CD4-positive, alpha-beta T cell treated with Interleukin-4 for 1 hour (primary cell): Measurements from ENCODE around the gene NEDD9.

Experiments
- DNase-seq, 2 donors: peaks; one replicate each; pipeline ENCODE4 v3.0.0-alpha.2; 2020 to 2022

NEDD9 gene

DNA sequence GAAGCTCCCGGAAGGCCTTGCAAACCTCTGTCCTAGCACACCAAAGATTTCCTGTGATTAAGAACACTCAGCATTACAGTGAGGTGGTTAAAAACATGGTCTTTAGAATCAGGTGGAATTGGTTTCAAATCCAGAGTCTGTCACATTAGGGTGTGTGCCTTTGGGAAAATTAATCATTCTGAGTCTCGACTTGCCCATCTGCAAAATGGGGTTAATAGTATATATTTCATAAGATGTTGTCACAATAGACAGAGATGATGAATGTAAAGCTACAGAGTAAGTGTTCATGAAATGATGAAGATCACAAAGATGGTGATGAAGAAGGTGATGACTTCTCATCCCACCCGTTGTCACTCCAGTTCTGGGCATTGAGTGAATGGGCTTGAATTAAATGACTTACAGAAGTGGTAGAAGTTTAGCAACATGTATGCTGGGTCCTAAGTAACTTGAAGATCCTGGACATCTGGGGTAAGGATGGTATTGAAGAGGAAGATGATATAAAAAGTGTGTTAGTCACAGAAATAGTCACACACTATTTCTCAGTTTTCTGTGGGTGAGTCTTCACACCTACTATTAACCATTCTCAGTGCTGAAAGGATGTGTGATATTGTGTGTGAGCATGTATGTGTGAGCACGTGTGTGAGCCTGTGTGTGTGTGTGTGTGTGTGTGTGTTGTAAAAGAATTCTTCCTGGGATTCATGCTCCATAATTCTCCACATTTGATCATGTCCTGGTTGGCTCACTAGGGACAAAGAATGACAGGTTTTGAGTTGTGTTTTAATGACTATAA, 28.0 kb upstream of the NEDD9 start:
- peak in 1 of 2 donors; percentile 32 for DNase-seq

DNA sequence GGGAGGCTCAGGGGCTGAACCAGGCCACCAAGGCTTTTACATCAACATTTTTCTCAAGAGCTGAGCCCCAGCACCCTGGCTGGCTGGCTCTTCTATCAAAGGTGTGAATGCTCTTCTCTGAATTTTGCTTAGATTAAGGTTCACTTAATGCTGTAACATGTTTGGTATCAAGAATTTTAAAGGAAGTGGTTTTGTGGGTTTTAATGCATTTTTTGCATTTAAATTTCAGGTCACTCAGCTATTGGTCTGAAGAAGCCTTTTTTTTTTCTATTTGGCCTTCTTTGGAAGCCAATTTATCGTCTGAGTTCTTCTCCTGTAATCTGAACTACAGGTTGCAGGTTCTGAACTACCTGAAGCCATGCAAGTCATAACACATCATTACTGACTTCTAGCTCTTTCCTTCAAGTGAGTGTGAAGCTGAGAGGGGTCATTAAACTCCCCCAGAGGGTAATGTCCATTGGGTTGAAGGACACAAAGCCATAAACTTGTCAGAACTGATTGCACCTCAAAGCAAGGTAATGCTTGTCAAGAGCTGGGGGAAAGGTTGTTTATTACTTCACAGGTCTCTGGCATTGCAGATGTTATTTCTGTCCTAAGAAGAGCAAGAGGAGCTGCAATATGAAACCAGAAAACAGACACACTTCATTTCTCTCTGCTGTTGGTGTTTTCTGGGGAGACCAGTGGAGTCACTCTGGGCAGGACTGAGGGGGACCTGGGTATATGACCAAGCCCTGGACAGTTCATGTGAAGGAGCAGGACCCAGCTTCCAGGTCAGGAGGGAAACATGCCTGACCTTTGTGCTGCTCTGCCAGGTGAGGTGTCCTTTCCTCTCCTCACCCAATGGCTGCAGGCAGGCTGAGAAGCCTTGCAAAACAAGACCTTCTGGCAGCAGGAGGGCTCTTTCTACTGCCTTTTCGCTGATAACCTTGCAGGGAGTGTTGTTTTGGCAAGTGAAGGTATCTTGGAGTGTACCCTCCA, 26.1 kb upstream of the NEDD9 start:
- peak; percentile 63 to 84 for DNase-seq

DNA sequence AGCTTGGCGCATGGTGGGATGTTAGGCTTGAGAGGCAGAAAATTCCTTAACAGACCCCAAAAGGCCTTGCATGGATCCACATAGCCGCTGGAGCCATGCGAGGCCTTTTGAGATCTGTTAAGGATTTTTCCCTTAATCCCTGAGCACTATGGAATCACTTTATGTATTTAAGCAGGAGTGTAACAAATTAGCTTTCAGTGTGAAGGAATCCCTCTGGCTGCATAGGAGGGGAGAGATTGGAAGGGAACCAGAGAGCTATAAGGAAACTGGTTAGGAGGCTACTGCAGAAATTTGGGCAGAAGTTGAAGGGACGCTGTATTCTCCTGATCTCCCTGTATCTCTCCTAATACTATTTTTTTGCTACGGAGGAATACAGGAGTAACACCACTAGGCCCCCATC, 23.1 kb upstream of the NEDD9 start:
- DNase-seq = no peak

- no peak for DNase-seq
Measured at GRCh38 chr6:11253594-11253993, 21.1 kb upstream of the NEDD9 start.

DNA sequence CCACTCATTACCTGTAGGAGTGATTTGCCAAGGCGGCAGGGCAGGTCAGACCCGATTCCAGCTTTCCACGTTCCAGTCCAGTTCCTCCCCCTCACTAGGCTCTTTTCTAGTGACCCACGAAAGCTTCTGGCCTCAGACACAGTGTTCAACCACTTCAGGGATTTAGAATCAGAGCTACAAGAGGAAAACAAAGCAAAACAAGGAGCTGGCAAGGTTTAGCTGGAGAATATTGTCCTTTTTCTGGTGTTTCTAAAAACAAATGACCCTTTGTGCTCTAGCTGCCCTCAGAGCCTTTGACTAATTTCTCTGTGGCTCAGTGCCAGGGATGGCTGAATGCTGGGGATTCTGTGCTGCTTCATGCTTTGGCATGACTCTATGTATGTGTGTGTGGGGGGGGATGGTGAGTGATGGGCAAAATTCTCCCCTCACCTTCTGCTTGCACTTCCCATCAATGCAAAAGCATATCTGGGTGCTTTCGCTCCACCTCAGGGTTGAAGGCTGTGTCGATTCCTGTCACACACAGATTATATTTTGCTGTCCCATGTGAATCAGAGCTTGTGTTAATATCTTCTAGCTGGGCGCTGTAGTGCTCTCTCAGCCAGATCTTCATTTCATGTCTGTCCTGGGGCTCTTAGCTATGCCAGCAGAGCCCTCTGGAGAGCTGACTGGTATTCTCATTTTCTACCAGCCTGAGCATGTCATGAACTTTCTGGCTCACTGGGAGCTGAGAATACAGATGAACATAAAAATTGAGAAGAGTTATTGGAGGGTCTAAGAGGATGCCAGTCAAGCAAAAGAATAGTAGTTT, 19.3 kb upstream of the NEDD9 start:
- DNase-seq = no peak

GRCh38 chr6:11250108-11250507, 17.6 kb upstream of the NEDD9 start:
- no peak for DNase-seq

DNA sequence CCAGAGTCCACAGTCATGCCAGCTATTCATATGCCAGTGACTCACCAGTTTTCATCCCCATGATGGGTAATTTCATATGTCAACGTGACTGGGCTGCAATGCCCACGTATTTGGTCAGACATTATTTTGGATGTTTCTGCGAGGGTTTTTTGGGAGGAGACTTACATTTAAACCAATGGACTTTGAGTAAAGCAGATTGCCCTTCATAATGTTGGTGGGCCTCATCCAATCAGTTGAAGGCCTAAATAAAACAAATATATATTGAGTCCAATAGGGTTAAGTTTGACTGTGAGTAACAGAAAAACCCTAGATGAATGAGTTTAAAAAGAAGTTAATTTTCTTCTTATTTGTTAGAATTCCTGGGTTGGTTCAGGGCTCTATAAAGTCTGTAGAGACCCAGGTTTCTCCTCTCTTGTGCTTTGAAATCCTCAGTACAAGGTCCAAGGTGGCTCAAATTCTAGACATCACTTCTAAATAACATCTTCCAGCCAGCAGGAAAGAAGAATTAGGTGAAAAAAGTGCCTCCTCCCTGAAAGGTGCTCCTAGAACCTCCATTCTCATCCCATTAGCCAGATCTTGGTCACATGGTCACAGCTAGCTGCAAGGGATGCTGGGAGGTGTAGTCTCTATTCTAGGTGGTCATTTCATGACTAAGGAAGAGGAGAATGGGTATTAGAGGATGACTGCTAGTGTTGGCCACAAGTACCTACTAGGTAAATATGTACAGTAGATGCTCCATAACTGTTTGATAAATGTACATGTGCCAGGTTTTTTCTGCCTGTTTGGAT, 16.7 kb upstream of the NEDD9 start:
- DNase-seq = no peak

- no peak for DNase-seq
Measured at GRCh38 chr6:11246722-11247121, 14.3 kb upstream of the NEDD9 start.

DNA sequence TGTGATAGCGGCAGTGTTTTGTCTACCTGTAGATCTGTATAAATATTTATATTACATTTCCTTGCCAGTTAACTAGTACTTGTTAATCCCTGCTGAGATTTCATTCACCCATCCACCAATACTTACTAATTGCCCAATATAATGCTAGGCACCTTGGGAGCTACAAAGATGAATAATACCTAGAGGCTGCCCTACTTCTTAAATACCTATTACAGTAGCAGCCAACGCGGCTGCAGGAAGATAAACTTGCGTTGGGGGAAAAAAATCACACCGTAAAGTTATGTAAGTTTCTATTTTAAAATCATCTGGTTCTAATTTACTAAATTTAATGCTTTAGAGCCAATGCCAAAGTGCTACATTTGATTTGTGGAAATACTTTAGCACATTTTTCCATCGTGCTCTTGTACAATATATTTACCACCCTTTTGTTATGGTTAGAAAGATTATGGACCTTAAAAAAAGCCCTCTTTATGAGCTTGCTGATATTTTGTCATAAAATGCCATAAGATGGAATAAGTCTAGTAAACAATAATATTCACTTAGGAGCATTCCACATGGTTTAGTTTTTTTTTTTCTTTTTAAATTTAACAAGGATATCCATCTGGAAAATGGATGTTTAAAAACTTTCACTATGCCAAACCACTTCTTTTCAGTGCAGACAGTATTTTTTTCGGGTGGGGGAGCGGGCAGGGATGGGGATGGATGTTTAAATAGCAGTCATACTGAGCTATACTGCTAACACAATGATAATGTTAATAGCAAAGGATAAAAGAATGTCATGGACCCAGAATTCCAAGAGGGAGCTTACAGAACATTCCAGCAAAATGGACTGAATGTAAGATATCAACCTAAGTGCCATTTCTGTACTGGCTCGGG, 13.2 kb upstream of the NEDD9 start:
- no peak for DNase-seq

- DNase-seq = no peak
Measured at GRCh38 chr6:11244387-11245126, 12.1 kb upstream of the NEDD9 start.

- no peak for DNase-seq
Measured at GRCh38 chr6:11243861-11244260, 11.4 kb upstream of the NEDD9 start.

GRCh38 chr6:11242711-11243110, 10.2 kb upstream of the NEDD9 start:
- DNase-seq = no peak

DNA sequence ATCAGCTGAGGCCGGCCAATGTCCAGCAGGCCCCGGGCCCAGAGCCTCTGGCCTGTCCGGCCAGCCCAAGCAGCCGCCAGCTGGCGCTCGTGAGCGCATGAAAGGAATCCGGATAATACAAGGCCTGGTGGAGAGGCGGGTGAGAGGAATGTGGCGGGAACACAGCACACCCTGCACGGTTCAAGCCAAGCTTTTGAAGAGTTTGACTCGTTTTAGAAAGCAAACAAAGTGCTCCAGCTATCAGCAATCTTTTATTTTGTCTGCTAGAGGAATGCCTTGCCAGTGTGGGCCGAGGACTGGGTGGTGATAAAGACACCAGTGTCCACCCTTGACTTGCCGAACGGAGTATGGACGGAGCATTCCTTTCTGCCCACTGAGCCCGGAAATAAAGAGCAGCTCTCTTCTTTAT, 9.3 kb upstream of the NEDD9 start:
- DNase-seq = no peak

DNA sequence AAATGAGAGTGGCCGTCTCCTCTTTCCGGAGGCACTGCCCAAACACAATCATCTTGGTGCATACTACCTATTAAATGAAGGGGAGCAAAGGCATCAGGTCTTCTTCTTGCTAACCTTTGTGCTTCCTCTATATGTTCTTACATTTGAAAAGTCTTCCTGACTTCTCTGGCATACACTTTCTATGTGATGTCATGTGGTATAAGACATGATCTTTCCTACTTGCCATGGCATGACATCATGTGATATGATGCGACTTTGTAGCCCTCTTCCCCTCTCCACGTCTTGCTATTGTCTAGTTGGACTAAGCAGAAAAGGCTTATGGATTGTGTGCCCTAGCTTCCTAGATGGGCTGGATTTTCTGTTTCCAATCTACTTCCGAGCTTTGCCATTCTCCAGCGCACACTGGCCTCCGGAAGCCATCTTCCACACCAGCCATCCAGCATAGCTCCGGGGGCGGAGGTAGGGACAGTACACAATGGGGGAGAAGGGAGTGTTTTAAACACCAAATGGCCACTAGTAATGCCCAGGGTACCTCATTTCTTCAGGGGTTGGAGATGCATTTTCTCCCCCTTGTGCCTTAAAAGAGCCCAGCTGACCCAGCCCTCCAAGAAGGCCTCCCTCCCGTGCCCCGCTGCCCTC, 8.8 kb upstream of the NEDD9 start:
- no peak for DNase-seq

DNA sequence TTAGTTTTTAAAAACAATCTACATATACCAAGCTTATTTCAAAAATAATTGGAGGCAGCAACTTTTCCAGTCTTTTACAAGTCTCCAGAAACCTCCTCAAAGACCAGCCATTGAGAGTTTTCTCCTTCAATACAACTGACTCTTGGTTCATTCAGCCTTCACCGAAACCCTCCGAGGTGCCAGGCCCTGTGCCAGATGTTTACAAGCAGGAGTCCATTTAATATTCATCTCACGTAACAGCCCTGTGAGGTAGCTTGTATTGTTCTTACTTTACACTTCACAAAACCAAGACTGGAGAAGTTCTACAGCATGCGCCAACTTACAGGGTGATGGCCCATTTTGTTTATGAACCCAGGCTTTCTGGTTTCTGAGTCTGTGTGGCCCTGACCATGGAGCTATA, 5.5 kb upstream of the NEDD9 start:
- no peak for DNase-seq

- no peak for DNase-seq
Measured at GRCh38 chr6:11237428-11237827, 5.0 kb upstream of the NEDD9 start.

DNA sequence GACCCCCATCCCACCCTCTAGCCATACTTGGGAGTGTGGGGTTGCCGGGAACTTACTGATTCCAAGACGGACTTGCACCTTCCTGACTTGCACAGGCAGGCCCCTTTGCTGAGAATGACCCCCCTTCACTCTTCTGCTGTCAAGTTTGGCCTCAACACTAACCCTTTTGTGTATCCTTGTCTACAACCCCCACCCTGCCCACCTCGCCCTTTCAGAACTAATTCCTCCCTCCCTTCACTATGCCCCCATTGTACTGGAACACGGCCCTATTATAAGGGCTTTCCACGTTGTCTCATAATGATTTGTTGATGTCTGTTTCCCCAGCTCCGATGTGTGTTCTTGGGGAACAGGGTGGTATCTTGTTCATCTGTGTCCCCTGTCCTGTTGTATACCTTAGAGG, 4.4 kb upstream of the NEDD9 start:
- DNase-seq = no peak

DNA sequence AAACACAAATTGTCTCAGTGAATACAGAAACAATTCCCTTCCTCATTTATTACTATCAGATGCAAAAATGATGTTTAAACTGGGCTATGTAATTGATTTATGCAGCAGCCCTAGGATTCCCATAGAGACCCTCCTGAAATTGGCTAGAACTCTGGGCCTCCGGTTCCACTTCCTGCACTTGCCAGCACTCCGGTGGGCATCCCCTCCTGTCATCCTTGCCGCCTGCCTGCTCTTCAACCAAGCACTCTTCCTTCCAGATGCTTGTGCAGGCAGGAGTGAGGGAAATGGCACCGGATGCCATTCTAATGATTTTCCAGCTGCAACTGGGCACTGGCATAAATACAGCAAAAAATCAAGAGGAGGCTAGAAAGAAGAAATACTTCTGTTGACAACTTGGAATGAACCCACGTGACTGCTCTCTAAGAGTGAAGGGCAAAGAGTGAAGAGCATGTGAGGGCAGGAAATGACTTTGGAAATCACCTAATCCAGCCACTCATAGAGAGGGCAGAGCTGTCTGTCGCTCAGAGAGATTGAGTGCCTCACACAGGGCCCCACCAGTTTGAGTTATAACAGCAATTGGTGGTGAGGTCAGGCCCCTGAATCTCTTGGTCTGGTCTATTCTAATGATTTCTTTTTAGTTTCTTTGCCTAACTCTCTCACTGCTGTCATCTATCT, 3.7 kb upstream of the NEDD9 start:
- peak; percentile 57 to 77 for DNase-seq

GRCh38 chr6:11235062-11235461, 2.6 kb upstream of the NEDD9 start:
- no peak for DNase-seq
